Activated naive CD4-positive, alpha-beta T cell treated with Interleukin-2 at 50 U/mL for 16 hours (primary cell): ENCODE measurements around the gene NT5DC2.

Experiments
- DNase-seq: peaks from one replicate; pipeline ENCODE4 v3.0.0-alpha.2; 2020

The NT5DC2 gene

DNA sequence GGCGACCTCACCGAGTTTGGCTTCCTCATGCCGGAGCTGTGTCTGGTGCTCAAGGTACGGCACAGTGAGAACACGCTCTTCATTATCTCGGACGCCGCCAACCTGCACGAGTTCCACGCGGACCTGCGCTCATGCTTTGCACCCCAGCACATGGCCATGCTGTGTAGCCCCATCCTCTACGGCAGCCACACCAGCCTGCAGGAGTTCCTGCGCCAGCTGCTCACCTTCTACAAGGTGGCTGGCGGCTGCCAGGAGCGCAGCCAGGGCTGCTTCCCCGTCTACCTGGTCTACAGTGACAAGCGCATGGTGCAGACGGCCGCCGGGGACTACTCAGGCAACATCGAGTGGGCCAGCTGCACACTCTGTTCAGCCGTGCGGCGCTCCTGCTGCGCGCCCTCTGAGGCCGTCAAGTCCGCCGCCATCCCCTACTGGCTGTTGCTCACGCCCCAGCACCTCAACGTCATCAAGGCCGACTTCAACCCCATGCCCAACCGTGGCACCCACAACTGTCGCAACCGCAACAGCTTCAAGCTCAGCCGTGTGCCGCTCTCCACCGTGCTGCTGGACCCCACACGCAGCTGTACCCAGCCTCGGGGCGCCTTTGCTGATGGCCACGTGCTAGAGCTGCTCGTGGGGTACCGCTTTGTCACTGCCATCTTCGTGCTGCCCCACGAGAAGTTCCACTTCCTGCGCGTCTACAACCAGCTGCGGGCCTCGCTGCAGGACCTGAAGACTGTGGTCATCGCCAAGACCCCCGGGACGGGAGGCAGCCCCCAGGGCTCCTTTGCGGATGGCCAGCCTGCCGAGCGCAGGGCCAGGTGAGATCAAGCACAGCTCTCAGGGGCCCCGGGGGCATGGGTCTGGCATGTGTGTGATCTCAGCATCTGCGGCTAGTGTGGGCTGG, 45.6 kb downstream of the NT5DC2 start:
- no peak for DNase-seq

DNA sequence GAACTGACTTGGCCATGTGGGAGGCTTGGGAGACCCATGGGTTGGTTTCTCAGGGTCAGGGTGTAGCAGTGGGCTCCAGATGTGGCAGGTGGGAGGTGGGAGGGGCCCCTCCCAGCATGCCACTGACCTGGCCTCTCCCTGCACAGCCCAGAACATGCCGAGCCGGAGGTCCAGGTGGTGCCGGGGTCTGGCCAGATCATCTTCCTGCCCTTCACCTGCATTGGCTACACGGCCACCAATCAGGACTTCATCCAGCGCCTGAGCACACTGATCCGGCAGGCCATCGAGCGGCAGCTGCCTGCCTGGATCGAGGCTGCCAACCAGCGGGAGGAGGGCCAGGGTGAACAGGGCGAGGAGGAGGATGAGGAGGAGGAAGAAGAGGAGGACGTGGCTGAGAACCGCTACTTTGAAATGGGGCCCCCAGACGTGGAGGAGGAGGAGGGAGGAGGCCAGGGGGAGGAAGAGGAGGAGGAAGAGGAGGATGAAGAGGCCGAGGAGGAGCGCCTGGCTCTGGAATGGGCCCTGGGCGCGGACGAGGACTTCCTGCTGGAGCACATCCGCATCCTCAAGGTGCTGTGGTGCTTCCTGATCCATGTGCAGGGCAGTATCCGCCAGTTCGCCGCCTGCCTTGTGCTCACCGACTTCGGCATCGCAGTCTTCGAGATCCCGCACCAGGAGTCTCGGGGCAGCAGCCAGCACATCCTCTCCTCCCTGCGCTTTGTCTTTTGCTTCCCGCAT, 46.4 kb downstream of the NT5DC2 start:
- no peak for DNase-seq

DNA sequence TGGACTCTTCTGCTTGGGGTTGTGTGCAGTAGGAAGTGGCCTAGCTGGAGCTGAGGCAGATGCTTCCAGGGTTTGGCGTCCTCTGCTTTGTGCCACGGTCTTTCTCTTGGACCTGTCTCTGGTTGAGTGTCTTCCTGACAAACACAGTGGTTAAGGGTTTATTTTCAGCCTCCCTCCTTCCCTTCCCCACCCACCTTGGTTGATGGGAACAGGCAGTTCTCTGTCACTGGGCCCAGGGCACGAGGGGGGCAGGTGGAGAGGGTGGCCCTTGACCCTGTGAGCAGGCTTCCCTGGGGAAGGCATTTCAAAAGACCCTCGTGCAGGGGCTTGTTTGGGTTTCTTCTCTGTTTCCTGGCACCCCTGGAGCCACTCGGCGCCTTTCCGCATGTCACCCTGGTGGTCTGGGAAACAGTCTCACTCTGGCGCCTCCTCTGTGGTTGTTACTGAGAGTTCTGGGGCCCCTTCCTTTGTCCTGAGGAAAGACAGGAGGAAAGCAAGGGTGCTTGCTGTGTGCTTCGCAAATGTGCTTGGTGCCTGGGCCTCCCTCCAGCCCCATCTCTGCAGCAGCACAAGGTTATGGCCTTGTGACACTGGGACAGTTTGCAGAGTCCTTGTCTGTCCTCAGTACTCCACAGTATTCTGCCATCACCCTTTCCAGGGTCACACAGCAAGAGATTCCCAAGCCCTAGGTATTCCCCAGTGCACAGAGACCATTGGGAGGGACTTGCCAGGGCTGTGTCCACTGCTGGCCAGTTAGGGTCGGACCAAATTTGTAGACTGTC, 48.8 kb downstream of the NT5DC2 start:
- DNase-seq, result no peak

DNA sequence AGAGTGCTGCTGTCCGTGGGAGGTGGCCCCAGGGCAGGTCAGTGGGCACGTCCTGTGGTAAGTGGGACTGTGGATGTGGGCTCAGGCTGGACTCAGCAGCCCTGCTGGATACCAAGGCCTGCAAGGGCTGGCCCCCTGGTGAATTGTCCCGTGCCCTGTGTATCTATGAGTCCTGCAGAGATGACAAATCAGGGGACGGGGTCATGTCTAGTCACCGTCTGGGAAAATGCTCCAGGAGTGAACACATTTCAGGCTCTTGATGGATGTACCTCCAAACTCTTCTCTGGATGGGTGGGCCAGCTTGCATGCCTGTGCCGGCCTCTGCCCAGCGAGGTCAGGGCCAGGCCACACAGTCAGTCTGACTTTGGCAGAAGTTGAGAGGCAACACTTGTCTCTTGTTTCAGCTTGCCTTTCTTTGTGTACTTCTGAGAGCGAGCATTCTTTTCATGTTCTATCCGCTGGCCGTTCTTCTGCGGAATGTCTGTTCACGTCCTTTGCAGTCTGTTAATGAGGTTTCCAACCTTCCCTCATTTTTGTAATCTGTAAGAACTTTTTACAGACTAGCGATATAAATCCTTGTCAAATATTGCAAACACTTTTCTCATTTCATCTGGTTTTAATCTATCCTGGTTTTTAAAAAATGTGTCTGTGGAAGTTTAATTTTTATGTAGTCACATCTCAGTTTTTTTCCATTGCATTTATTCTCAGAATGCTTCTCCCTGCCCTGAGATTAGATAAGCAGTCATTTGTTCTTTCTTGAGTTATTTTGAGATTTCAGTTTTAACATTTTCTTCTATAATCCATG, 49.9 kb downstream of the NT5DC2 start:
- no peak for DNase-seq

DNA sequence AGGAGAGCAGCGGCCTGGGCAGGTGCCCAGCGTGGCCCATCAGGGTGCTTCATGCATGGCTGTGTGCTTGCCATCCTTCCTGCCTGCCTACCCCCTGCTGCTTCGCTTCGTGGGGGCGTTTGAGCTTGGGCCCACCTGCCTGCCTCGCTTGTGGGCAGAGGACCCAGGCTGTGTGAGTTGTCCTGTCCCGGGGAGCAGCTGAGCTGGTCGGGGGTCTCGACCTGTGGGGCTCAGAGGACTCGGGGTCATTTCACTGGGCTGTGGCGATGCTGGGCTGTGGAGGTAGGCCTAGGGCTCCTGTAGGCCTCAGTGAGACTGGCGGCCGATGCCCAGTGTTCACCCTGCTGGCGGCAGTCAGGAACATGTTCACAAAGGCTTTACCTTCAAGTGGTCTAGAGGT, 50.6 kb downstream of the NT5DC2 start:
- DNase-seq, result no peak

DNA sequence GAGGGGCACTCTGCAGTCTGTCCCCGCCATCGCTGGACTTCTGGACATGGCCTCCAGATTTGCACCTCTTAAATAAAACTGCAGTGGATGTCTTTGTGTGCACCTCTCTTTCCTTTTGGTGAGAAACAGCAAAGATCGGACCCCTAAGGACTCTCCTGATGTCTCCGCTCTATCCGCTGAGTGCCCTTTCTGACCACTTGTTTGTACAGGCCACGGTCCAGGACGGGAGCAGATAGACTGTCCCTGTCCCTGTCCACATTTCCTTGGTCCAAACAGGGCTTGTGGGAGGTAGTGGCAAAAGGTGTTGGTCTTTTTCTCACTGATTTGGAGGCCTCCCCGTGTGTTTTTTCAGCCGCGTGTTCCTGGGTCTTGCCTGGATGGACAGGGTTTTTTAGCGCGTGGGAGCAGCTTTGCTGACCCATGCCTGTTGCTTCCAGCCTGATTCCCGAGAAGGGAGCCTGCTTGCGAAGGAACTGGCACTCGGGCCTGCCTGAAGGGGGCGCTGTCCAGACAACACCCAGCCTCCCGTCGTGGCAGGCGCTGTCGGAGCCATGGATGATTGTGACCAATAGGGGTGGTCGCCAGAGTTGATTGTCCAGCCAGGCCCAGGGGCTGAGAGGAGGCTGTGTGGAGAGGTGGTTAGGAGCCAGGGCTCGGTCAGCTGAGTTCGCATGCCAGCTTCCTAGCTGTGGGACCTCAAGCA, 51.7 kb downstream of the NT5DC2 start:
- DNase-seq, result no peak

DNA sequence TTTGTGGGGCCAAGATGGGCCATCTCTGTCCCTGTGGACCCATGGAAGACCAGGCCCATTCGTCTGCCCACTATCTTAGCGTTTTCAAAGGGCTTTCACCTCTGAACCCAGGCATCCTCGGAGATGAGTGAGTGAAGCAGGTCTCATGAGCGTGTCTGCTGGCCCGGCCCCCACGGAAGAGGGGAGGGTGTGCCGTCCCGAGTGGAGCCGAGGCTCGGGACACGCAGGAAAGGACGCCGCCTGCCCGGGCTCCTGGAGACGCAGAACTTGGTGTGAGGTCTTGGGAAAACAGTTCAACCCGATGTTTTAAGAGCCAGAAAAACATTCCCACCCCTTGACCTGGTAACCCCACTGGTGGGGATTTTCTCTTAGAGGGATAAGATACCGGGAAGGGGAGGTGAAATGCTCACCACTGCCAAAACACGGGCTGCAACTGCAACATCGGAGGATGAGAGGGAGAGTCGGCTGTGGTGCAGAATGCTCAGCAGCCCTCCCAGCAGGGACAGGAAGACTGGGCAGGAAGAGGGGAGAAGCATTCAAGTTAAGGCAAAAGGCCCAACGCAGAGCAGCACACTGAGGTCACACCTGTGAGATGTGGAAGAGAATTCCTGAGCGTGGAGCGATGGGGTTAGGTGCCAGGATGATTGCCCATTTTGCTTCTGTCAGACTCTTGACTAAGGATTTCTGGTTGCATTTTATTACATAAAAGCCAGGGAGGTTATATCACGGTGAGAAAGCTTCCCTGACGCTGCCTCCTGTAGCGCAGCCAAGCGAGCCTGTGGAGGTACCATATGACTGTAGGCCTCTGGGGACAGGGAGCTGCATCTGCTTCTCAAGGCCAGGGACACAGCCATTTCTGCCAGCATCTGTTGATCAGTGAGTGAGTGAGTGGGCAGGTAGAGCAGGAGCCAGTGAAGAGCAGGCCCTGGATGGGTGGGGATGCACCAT, 52.6 kb downstream of the NT5DC2 start:
- no peak for DNase-seq

DNA sequence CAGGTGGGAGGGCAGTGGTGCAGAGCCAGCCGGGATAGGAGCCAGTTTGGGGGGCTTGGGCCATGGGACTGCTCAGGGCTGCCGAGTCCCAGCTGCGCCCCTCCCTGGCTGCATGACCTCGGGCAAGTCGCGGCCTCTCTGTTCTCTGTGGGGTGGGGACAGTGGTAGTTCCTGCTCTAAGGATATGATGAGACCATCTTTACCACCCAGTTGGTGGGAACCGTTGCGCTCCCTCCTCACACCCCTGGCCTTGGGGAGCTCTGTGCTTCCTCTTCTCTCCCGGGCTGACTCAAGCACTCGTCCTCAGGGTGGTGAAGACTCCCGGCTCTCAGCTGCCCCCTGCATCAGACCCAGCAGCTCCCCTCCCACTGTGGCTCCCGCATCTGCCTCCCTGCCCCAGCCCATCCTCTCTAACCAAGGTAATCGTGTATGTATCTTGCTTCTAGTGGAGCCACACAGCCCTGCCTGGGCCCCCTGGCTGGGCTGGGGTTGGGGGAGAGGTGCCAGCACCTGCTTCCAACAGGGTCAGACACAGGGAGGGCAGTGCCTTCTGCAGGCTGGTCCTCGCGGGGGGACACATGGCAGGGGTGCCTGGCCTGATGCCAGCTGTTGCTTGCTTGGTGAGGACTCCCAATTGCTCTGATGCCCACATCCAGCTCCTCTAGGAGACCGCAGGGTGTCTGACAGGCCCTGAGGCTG, 53.6 kb downstream of the NT5DC2 start:
- DNase-seq, result no peak

DNA sequence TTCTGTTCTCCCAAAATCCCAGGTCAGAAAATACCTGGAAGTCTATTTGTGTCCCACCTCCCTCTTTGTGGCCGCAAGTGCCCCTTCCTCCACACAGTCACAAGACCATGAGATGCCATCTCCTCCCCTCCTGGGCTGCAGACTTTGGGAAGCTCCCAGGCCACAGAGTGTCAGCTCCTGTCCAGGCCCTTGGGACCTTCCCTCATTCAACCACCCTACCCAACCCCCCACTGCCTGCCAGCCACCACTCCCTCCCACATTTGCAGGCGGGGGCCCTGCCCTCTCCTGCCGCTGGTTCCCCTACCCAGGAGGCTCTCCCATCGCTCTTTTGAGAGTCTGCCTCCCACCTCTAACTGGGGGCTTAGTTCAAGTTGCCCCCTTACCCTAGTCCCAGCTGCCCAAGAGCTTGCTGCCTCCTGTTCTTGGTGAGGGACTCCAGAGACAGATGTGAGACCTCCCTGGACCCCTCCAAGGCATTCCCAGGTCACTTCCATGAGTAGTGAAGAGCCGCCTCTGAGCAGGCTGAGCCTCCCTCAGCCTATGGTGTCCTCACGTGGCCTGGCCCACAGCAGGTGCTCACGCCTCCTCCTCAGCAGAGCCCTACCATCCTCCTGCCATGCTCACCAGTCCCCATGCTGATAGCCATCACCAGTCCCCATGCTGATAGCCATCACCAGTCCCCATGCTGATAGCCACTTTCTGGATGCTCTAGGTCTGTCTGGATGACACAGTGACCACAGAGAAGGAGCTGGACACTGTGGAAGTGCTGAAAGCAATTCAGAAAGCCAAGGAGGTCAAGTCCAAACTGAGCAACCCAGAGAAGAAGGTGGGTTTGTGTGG, 54.4 kb downstream of the NT5DC2 start:
- DNase-seq, result no peak

DNA sequence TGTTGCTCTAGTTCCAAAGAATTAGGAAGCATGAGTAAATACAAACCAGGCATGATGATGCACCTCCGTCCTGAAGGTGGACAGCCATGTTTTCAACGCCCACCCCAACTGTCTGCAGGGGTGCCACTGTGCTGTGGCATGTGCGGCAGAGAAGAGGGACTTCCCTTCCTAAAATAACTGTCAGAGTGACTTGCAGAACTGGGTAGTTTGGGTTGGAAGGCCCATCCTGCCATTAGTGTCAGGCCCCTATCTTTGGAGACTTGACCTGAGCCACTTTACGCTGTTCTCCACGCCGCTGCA, 55.9 kb downstream of the NT5DC2 start:
- no peak for DNase-seq

DNA sequence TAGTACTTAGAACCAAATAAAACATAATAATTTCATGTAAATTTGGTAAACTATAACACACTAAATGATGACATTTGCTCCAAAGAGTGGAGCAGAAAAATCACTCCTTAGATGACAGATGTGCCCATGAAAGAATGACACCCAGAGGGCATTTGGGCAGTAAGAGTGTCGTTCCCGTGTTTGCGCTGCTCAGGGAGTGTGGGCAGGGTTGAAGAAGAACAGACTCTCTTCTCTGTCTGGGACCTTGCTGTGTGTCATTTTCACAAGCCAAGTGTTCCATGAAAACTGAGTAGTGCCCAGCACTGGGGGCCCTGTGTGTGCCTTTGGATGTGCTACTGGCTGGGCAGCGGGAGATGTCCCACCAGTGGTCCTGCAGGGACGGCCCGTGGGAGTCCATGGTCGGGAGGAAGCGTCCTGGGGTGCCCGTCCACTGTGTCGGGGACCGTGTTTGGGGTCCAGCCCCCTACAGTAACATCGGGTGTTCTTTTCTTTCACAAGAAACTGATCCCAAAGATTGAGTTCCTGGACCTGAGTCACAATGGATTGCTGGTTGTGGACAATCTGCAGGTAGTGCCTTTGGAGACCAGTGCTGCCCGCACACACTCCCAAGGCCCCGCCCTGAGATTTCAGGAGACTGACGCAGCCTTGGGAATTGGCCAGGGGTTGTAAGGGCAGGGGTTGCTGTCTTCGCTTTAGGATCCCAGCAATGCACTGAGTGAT, 56.4 kb downstream of the NT5DC2 start:
- DNase-seq, result no peak
